Measurements from ENCODE around the gene RPGR.

RPGR gene

DNA sequence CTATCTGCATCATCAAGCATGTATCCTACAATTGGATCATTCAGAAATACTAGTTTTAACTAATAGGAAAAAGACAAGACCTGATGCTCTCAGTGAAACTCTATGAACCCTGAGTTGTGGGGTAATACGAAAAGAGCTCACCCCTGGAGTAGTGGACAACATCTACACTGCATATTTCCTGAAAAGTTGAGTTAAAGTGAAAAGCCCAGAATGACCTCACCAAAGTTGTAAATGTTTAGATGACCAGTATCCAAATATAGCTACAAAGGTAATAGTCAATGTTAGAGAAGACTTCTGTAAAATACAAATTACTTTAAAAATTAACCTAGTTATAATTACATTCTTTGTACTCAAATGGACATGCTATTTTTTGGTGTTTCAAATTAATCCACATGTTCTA, 53.9 kb downstream of the RPGR start:
- DNase-seq (ENCODE audit: extremely low spot score, insufficient read length, low read depth) = no peak

DNA sequence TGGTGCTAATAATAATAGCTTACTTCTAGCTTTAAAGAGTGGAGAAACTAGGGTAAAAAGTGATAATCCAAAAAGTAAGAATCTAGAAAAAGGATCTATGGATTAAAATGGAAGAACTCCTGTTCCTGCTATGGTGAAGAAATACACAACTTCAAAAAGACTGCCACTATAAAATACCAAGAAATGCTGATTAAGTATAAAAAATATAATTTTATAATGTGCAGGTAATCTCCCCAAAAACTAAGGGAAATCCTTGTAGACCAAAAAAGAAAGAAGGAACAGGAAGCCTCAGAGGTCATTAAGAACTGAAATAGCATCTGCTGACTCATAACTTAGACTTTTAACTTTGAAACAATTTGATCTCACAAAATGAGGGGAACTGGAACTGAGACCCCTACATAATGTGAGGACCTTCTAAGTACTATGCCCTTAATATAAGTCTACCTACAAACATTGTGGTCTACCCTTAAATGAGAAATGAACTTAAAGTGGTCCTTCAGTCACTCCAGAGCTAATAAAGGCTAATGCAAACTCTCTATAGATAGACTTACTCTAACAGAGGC, 56.1 kb downstream of the RPGR start:
- FAIRE-seq (peak; percentile 77), DNase-seq (ENCODE audit: extremely low spot score, insufficient read length, low read depth) (no peak)

More for the DNA sequence above, 53.9 kb downstream of the RPGR start:
- FAIRE-seq = peak; percentile 81

DNA sequence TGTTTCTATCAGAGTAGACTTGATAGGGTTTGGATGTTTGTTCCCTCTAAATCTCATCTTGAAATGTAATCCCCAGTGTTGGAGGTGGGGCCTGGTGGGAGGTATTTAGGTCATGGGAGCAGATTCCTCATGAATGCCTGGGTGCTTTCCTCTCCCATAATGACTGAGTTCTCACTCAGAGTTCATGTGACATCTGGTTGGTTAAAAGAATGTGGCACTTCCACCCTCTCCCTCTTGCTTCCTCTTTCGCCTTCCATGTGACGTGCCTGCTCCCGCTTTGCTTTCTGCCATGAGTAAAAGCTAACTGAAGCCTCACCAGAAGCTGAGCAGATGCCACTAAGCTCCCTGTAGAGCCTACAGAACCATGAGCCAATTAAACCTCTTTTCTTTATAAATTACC, 59.3 kb downstream of the RPGR start:
- DNase-seq (ENCODE audit: extremely low spot score, insufficient read length, low read depth) = no peak

DNA sequence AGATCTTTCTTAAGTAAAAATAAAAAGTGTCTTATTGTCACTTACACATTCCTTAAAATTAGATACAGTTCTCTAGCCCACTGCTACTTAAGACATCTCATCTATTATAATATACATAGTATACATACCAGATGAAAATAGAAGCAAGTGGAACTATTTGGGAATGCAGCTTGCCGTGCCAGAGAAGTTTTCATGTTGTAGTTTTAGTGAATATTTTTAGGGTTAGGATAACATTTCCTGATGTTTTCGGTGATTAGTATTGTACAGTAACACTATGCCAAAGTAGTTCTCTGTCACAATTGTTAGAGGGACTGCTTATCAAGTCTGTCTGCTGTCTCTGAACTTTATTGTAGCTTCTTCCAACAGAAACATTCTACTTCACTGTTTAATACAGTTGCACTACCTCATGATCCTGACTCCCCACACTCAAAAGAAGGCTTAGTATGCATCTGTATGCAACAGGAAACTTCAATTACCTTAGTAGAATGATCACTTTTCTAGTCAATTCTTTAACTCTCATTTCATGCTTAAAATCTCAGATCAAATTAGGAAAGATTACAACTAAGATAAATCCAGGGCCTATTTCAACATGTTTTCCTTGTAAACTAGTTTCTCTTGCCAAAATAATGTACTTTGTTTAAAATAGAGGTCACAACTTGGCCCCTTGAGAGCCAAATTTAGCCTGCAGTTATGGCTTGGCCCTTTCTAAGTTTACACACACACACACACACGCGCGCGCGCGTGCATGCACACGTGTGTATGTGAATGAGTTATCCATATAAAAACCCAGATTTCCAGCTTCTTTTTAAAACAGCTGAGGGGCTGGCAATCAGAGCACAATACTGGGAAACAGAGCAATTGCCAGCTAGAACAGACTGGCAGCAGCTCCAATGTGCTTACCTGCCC, 64.3 kb downstream of the RPGR start:
- no peak for FAIRE-seq

More for the DNA sequence above, 59.3 kb downstream of the RPGR start:
- FAIRE-seq = no peak

DNA sequence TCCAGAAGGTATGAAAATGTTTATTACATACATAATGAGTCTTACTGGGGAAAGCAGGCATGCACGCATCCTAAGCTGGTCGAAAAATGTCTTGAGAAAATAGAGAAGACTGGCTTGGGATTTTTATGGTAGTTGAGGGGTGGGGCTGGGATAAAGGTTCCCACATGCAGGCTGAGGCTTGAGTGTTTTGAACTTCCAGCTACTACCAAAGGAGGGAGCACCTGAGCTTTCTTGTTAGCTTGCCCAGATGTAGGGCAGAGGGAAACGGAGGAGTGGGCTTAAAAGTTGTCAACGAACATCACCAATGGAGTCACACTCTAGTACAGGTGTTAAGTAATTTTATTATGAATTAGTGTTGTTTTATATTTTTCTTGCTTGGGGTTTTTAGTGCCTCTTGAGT, 67.1 kb downstream of the RPGR start:
- no peak for DNase-seq (ENCODE audit: extremely low spot score, insufficient read length, low read depth)
- FAIRE-seq = peak; percentile 38

More for the DNA sequence above, 64.3 kb downstream of the RPGR start:
- DNase-seq (ENCODE audit: extremely low spot score, insufficient read length, low read depth) = no peak

DNA sequence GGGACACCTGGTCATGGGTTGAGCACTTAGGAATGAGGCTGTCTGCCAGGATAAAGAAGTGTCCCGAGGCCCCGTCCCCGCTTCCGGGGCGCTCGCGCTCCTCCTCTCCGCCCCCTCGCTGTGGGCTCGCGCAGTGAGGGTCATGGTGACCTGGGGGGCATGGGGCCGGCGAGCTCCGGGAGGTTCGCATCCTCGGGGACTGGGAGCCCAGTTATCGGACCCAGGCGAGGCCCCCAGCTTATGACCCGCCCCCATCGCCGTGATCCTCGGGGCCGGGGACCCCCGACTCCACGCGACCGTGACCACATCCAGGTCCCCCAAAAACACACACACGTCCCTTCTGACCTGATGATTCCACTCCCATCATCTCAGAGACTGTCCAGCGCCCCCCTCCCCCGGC, 71.3 kb downstream of the RPGR start:
- no peak for FAIRE-seq

DNA sequence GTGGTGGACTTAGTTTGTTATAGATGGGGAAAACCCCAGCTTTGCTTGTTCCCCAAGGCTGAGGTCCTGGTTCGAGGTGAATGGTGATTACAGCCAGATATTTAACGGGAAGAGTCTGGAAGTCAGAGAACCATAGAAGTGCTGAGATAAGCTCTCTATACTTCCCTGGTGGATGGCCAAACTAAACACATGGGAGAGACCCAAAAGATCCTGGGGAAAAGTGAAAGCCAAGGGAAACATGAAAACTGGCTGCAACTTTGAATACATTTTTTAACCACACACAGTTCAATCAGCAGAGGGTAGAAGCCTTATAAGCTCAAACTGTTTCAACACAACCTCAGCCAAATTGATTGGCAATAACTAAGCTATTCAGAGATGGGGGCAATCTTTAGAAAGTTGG, 77.3 kb downstream of the RPGR start:
- DNase-seq (ENCODE audit: extremely low spot score, insufficient read length, low read depth) (no peak), FAIRE-seq (no peak)

More for the DNA sequence above, 71.3 kb downstream of the RPGR start:
- no peak for DNase-seq (ENCODE audit: extremely low spot score, insufficient read length, low read depth)

DNA sequence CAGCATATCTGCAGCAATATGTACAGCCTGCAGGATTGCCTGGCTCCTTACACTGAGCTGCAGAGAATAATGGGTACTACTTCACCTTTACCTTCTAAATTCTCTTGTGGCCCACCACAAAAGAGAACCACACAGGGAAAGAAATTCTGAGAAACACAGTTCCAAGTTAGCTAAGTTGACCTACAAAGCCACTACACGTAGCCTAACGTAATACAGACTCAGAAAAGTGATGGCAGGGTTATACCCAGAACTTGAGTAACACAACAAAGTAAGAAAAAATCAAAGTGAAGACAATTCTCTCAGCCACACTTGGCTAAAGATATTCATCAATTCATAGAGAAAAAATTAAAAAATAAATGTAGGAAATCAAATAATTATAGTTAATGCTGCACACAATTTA, 80.3 kb downstream of the RPGR start:
- FAIRE-seq = no peak

DNA sequence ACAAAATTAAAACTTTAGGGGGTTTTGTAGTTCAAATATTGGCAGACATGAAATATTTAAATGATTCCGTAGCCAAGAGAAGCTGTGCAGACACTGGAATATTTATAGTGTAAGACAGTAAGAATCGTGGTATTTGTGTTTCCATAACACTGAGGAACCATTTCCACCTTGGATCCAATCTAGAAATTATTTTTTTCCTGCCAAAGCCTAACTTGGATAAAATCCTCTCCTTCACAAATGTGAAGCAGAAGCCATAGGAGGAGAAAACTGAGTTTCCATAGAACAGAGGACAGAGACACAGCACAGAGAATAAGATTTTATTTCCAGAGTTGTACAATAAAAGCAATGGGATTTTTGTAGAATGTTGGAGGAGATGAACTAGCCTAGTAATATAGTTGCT, 86.8 kb downstream of the RPGR start:
- FAIRE-seq = no peak
- DNase-seq (ENCODE audit: extremely low spot score, insufficient read length, low read depth) = no peak

More for the DNA sequence above, 80.3 kb downstream of the RPGR start:
- DNase-seq (ENCODE audit: extremely low spot score, insufficient read length, low read depth) = no peak

DNA sequence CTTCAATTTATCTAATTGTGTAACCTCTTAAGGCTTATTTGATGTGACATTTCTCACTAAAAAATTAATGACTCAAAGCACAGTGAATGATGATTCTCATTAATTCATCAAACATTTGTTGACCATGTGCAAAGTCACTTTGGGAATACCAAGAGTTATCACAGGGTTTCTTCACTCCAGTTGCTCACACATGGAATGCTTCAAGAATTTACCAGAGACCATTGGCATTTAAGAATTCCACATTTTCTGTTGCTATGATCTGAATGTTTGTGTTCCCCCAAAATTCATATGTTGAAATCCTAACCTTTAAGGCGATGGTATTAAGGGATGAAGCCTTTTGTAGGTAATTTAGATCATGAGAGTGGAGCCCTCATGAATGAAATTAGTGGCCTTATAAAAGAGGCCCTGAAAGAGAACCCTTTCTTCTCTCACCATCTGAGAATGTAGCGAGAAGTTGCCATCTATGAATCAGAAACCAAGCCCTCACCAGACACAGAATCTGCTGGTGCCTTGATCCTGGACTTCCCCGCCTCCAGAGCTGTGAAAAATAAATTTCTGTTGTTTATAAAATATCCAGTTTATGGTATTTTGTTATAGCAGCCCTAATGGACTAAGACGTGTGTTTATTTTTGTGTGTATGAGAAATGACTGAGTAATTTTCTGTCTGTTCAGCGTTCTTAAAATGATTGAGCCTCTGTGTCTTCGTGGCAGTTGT, 90.3 kb downstream of the RPGR start:
- FAIRE-seq = no peak
- DNase-seq (ENCODE audit: extremely low spot score, insufficient read length, low read depth) = no peak

DNA sequence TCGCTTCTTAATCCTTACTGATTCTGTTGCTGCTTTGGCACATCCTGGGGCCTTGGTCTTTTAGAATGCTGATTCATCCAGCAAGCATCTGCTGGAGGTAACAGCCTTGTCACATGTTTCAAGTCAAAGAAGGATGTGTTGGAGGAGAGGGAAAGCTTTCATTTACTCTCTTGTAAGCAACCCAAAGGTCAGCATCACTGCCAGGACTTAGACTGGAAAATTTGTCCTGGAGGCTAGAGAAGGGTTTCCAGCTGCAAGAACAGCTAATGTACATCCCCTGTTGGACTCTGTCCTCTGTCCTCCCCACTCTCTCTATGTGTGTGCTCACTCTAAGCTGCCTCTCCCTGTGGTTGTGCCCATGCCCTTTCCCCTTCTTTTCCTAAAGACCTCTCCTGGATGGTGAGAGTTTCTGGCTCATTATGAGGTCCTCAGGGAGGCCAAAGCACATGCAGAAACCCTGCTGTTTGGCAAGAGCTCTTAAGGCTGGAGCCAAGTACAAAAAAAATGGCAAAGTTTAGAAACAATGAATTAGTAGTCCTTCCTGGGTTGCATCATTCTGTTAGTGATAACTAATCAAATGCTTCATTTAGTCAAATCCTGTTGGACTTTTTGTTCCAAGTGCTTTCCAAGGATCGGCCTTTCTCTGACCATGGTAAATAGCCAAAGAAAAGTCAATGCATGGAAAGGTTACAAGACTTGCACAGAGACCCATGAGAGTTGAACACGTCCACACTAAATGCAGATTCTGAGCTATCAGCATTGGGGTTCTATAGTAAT, 93.2 kb downstream of the RPGR start:
- FAIRE-seq = no peak
- DNase-seq (ENCODE audit: extremely low spot score, insufficient read length, low read depth) = no peak

DNA sequence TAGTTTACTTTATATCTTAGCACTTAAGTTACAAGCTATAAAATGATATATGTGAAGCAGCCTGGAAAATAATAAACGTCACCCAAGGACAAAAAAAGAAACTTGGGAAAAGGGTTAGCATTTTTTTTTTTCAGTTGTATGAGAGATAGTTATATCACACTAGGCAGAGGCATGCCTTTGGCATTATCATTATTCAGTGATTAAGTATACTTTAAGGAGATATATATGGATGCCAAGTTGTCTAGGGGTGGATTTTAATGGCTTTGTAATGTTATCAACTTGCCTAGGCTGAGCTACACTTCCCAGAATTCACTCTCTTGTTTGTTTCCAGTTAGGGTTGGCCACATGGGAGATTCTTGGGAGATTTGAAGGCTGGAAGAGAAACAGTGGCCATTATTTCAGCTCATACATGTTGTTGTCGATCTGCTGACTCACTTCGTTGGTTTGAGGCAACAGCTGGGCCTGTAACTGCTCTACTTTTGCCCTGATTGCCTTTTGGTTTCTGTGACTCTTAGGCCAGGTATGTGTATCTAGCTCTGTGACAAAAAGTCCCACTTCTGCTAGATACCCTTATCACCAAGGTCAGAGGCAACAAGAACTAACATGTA, 95.1 kb downstream of the RPGR start:
- FAIRE-seq (no peak), DNase-seq (ENCODE audit: extremely low spot score, insufficient read length, low read depth) (no peak)

DNA sequence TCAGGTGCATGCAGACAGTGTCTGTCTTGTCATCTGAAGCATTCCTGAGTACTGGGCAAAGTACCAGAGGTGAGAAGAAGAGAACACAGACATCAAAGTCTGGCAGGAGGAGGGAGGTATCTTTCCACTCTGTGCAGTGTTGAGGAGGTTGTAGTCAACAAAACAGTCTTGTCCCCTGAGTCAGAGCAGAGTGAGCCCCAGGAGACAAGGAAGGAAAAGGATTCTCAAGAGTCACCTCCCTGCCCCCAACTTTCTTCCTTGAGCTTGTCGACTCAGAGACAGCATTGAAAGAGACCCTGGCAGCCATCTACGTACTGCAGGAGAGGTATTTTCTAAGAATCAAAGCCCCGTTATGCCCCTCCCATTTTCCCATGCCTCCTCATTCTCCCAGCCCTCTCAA, 102.2 kb downstream of the RPGR start:
- FAIRE-seq (no peak), DNase-seq (ENCODE audit: extremely low spot score, insufficient read length, low read depth) (no peak)

DNA sequence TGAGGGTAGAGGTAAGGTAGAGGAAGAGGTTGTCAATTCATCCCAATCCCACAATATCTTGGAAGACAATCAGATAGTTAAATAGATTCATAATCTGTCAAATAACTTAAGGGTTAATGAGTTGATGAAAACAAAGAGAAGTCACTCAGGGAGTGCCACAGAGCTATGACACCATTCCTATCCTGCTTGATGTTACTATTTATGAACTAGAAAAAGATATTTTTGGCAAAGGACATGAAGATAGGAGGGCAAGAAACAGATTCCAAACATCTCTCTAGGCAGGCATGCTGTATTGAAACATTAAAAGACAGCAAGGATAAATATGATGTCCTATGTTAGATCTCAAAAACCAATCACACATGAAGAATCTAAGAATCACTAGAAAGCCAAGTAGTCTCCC, 103.1 kb downstream of the RPGR start:
- no peak for FAIRE-seq
- DNase-seq (ENCODE audit: extremely low spot score, insufficient read length, low read depth) = no peak

DNA sequence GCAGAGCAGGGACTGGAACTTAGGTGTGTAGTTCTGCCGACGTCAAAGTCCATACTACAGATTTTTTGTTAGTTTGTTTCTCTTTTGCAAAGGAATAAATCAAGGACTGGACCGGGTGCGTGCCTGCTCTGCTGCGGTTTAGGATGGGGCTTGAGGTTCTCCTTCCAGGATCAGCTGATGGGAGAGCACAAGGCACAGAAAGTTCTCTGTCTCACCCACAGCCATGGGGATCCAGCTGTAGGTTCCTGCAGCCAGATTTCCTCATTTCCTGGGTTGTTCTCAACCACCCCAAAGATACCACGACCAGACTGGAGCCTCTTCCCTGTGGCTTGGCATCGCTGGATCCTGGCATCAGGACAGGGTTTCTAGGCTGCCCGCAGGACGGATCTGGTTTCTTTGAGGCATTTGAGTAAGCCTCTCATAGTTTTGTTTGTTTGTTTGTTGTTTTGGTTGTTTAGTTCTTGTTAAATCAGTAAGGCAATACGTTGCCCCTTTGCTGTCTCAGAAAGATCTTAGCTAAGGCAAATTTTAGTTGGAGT, 105.8 kb downstream of the RPGR start:
- DNase-seq (ENCODE audit: extremely low spot score, insufficient read length, low read depth) (no peak), FAIRE-seq (no peak)

DNA sequence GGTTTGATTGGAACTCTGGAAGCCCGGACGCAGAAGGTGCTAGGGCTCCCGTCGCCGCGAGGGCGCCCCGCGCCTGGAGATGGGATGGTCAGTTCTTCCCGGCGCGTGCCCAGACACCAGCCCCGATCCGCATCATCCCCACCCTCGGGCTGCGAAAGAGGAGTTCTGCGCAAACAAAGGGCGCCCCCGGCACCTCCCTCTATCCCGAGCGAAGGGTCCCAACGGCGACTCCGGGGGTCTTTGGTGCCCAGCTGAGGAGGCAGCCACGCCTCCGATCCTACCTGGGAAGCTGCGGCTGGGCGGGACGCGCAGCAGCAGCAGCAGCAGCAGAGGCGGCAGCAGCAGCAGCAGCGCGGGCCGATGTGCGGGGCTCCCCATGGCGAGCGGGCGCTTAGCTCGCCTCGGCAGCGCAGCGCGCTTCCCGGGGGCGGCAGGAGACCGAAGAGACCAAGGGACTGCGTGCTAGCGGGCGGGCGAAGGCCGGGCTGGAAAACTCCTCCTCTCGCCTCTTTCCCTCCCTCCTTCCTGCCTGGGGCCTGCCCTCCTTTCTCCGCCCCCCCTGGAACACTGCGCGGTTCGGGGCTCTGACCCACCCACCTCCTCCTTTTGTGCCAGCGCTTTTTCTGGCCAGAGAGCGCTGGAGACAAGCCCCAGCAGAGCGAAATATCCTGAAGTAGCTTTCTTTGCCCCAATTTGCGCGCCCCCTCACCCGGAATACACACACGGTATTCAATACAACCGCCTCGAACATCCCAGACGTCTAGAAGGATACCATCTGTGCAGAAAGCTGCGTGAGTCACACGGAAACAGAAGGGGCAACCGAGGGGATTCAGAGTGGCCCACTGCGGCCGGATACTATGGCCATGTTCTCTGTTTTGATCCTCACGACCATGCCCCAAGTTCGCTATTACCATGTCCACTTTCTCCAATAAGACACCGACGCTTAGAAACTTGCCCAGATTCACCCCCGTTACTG, 106.6 kb downstream of the RPGR start, which contains the start of gene SRPX:
SRPX (minus strand) TSS at position 457 of the 976 bp plus-strand sequence; CDS start at position 378, 79 bp downstream.
- FAIRE-seq (no peak), DNase-seq (ENCODE audit: extremely low spot score, insufficient read length, low read depth) (no peak)

DNA sequence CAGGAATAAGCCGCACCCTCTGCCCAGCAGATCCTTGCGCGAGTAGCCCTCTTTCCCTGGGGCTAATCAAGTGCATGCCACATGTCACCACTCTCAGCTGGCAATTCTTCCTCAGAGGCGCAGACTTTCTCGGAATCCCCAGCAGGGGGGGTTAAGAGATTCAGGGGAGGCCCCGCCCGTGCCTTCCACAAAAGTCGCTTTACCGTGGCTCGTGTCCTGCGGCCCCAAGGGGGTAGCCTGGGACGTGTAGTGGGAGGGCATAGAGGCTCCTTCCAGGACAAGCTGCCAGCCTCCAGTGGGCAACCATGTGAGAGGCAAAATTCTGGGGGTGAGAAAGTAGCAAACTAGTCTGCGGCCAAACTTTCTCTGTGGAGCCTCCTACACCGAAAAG, 107.3 kb downstream of the RPGR start:
- no peak for DNase-seq (ENCODE audit: extremely low spot score, insufficient read length, low read depth)
- peak; percentile 53 for FAIRE-seq

Data from GM18507 (cell line).